ENCODE measurements around the gene TMEM183A.
A peak's percentile ranks its signal among the peaks of the same experiment; 100 is the strongest.

TMEM183A gene

GRCh38 chr1:203045821-203046594, 38.8 kb downstream of the TMEM183A start:
- no peak for DNase-seq (ENCODE audit: low spot score)

DNA sequence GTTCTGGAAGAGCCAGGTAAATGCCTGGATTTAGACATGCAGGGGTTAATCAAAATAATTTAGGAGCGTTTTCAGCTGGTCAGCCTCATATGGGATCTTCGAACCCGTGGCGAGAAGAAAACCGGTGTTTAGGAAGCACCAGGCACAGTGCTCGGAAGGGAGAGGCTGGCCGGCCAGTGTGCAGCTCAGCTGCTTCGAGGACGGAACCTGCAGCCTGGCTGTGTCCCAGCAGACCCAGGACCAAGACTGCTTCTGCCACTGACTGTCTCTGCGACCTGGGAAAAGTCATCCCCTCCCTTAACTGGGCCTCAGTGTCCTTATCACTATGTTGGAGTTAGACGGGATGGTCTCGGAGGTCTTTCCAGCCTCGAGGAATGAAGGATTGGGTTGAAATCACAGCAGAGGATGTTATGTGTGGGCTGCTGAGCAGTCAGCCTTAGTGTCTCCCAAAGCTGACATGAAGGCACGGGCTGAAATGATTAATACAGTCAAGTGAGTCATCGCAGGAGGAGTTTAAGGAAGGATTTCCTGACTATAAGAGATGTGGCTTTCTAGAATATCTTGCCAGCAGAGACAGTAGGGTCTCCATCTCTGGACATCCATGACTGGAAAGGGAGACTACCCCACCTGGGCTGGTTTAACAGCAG, 39.9 kb downstream of the TMEM183A start:
- DNase-seq (ENCODE audit: low spot score): no peak

- DNase-seq (ENCODE audit: low spot score): no peak
These were observed 40.9 kb downstream of the TMEM183A start for GRCh38 chr1:203048086-203048485.

DNA sequence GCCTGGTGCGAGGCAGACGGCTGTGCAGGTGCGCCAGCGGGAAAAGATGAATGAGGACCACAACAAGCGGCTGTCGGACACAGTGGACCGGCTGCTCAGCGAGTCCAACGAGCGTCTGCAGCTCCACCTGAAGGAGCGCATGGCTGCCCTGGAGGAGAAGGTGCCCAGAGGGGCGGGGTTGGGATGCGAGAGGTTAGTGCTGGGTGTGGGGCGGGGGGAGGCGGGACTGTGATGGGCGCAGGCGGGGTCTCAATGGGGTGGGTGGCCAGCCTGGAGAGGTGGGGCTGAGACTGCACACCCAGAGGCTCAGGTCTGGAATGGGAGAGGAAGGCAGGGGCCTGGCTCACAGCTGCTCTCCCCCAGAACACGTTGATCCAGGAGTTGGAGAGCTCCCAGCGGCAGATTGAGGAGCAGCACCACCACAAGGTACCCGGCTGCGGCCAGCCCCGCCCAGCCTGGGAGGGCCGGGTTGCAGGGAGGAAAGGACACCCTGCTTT, 41.4 kb downstream of the TMEM183A start:
- peak; percentile 29 for DNase-seq (ENCODE audit: low spot score)

DNA sequence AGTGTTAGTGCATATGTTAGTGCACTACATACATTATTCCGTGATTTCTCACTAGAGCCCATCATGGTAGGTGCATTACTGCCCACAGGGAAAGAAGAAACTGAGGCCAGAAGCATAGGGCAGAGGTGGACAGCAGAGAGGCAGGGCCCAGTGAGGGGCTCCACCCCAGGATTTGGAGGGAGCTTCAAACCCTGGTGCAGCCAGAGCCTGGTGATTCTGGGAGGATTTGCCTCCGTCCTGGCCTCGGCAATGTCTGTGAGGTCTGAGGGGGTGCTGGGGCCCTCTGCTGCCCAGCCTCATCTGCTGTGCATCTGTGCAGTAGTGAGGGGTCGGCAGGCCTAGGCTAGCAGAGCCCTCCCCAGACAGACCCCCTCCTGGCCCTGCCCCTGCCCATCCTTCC, 41.9 kb downstream of the TMEM183A start:
- no peak for DNase-seq (ENCODE audit: low spot score)

GRCh38 chr1:203049576-203050180, 42.5 kb downstream of the TMEM183A start:
- DNase-seq (ENCODE audit: low spot score): no peak

DNA sequence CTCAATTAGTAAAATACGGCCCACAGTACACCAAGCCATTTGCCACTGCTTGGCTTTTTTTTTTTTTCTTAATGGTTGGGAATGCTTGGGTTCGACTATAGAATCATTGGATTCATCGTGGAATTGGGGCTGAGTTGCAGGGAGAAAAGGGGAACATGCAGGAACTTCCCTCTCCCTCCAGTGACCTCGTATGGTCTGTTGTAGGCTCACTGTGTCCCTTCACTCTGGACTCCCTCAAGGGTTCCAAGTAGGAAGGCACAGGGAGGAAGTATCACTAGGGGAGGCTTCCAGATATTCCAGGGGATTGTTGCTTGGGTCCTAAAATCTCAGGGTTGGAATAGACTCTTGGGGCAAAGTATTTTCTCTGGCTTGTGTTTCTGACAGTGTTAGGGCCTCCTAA, 43.7 kb downstream of the TMEM183A start:
- DNase-seq (ENCODE audit: low spot score): no peak

- DNase-seq (ENCODE audit: low spot score): no peak
These were observed 44.7 kb downstream of the TMEM183A start for GRCh38 chr1:203051841-203052324.

DNA sequence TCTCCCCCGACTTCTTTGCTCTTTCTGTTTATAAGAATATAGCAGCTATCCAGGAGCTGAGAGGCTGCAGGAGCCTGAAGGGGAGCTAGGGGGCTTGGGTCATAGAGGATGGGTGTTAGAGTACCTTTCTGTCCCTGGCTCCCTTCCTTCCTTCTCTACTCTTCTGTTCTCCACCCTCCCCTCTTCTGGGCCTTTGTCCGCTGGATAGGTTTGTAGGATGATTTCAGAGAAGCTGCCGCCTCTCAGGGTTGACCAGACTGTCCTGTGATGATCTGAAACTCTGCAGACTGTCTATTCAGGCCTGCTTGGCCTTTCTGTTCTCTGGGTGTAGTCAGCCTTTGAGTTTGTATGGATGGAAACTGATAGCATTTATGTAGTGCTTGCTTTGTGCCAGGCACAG, 45.4 kb downstream of the TMEM183A start:
- DNase-seq (ENCODE audit: low spot score): no peak

GRCh38 chr1:203054184-203054583, 47.0 kb downstream of the TMEM183A start:
- DNase-seq (ENCODE audit: low spot score): no peak

GRCh38 chr1:203054642-203055041, 47.5 kb downstream of the TMEM183A start:
- DNase-seq (ENCODE audit: low spot score): no peak

- no peak for DNase-seq (ENCODE audit: low spot score)
These were observed 48.1 kb downstream of the TMEM183A start for GRCh38 chr1:203055161-203055799.

GRCh38 chr1:203056012-203056411, 48.8 kb downstream of the TMEM183A start:
- no peak for DNase-seq (ENCODE audit: low spot score)

DNA sequence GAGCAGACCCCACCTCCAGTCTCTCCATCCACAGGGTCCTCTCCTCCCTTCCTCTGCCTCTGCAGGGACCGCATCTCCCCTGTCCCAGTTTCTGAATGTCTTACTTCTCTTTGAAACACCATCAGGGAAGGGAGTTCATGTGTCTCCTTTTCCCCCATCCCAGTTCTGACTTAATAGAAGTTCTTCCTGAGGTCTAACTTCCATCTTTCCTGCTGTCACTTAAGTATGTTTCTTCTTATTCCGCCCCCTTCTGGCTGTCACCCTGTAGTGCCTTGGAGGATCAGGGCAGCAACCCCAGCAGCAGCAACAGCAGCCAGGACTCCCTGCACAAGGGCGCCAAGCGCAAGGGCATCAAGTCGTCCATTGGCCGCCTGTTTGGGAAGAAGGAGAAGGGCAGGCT, 49.3 kb downstream of the TMEM183A start:
- no peak for DNase-seq (ENCODE audit: low spot score)

GRCh38 chr1:203057911-203058675, 50.9 kb downstream of the TMEM183A start:
- no peak for DNase-seq (ENCODE audit: low spot score)

DNA sequence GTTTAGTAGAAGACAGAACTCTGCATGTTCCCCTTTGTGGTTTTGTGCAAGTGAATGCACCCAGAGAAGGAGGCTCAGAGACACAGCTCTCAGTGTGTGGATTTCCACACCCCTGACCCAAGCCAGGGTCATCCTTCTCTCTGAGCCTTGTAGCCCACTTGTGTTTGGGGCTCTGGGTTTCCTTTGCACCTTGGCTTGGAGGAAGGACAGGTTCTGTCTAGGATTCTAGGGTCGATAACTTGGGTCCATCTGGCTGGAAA, 51.4 kb downstream of the TMEM183A start:
- DNase-seq (ENCODE audit: low spot score): no peak

GRCh38 chr1:203059485-203059884, 52.3 kb downstream of the TMEM183A start:
- no peak for DNase-seq (ENCODE audit: low spot score)

GRCh38 chr1:203060115-203060514, 52.9 kb downstream of the TMEM183A start:
- no peak for DNase-seq (ENCODE audit: low spot score)

DNA sequence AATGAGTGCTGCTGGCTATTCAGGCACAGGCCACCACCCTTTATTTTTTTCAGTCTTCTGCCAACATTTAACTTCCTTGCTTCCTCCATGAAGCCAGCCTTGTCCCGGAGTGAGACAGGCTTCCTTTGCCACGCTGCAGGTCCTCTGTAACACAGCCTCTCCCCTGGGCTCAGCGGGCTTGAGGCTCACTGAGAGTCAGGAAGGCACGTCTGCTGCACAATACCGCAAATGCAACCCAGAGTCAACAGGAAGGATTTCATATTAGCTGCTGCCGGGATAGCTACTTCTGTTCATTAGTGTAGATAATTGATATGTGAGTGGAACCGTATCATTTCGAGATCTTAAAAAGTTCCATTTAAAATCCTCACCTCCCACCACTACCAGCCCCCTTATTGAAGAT, 56.1 kb downstream of the TMEM183A start:
- DNase-seq (ENCODE audit: low spot score): no peak

DNA sequence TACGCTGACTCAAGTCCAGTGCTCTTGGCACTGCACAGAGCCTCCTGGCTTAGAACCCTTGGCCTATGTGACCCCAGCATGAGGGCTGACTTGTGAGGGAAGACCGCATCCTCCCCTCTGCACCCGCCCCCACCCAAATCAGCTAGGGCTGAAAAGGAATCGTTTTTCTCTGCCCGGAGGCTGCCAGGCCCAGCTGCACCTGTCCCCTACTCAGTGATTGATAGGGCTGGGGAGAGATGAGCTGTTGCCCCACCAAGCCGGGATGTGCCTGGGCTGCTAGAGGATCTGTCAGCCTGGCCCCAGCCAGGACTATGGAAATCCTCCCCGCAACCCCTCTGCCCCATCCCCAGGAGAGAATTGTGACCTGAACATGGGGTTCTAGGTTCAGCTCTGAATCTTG, 58.0 kb downstream of the TMEM183A start:
- DNase-seq (ENCODE audit: low spot score): no peak

DNA sequence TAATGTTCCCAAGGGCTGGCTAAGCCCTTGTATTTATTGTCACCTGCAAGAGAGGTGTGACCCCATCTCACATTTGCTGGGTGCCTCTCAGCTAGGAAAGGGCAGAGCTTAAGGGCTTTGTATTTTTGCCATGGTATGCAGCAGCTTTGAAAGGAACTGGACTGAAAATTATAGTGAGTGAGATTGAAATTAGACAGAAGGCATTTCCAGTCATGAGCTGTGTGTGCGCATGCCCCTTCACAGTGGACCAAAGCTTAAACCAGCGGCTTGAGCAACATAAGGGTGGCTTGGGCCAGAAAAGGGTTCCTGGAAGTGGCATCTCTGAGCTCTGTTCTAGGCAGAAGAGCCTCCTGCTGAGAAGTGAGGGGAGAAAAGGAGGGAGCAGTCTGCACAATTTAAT, 58.8 kb downstream of the TMEM183A start:
- DNase-seq (ENCODE audit: low spot score): no peak

DNA sequence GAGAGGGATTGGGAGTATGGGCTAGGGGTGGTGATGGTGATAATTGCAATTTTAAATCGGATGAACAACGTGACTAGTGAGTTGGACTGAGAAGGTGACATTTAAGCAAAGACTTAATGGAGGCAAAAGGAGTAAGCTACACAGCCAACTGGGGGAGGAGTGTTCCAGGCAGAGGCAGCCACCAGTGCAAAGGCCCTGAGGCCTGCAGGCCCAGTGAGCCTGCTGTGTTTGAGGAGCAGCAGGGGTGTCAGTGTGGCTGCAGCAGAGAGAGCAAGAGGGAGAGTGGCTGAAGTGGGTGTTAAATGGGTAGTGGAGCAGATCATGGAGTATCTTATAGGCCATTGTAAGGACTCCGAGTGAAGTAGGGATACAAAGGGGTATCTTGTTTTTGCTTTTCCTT, 59.8 kb downstream of the TMEM183A start:
- DNase-seq (ENCODE audit: low spot score): no peak
